ENCODE results near the gene CTSW.

CTSW gene

DNA sequence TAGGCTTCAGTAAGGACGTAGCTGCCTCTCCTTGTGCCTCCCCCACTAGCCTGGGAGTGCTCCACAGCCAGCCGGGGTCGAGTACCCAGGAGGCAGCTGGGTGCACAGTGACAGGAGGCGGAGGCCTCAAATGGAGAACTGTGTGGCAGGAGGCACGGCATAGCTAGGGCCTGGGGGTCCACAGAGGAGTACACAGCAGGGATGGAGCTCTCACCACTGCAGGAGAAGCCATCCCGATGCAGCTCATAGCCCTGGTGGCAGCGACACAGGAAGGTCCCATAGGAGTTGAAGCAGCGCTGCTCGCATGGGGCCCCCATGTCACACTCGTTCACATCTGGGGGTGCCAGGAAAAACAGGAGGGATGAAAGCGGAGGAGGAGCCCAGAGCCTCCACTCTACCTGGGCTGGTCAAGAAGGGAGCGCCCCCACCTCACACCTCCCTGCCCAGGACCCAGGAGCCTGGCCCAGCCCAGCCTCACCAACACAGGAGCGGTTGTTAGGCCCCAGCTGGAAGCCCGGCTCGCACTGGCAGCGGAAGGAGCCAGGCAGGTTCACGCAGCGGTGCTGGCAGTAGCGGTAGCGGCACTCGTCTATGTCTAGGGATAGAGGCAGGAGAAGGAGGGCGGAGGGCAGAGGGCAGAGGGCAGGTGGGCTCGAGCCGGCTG lies 9.9 kb upstream of the CTSW start:
- no peak for DNase-seq (ENCODE audit: extremely low read depth, insufficient read length)
- TF ChIP-seq, protein P1, sequence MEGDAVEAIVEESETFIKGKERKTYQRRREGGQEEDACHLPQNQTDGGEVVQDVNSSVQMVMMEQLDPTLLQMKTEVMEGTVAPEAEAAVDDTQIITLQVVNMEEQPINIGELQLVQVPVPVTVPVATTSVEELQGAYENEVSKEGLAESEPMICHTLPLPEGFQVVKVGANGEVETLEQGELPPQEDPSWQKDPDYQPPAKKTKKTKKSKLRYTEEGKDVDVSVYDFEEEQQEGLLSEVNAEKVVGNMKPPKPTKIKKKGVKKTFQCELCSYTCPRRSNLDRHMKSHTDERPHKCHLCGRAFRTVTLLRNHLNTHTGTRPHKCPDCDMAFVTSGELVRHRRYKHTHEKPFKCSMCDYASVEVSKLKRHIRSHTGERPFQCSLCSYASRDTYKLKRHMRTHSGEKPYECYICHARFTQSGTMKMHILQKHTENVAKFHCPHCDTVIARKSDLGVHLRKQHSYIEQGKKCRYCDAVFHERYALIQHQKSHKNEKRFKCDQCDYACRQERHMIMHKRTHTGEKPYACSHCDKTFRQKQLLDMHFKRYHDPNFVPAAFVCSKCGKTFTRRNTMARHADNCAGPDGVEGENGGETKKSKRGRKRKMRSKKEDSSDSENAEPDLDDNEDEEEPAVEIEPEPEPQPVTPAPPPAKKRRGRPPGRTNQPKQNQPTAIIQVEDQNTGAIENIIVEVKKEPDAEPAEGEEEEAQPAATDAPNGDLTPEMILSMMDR (IDR thresholded peaks at IDR 0.05; ENCODE audit: insufficient read depth, low read length, poor library complexity, severe bottlenecking): no peak
- Histone ChIP-seq H3K36me3 (ENCODE audit: control insufficient read depth, insufficient read depth, low read length) (peaks cover 18% of the 10 kb centered on the region), H3K4me3 (replicated peaks; ENCODE audit: low read depth, low read length) (no peak overlapping the region), H3K27me3 (replicated peaks; ENCODE audit: control insufficient read depth, insufficient read depth, low read length) (no peaks in the 10 kb centered on the region)

DNA sequence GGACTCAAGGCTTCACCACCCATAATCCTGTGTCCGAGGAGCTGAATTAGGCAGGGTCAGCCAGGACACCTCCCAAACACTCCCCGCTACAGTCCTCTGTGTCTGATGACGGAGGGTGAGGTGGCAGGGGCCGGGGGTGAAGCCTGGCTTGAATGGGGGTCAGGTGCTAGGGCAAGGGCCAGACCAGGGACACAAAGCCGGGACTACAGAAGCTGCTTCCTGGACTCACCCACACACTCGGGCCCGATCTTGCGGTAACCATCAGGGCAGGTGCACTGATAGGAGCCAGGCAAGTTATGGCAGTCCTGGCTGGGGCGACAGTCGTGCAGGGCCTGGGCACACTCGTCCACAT lies 9.4 kb upstream of the CTSW start:
- peaks cover 13% of the 10 kb centered on the region for H3K36me3 ChIP-seq (ENCODE audit: control insufficient read depth, insufficient read depth, low read length)
- no peak for DNase-seq (ENCODE audit: extremely low read depth, insufficient read length)
- TF ChIP-seq, protein P1 (IDR thresholded peaks at IDR 0.05; ENCODE audit: insufficient read depth, low read length, poor library complexity, severe bottlenecking): no peak

DNA sequence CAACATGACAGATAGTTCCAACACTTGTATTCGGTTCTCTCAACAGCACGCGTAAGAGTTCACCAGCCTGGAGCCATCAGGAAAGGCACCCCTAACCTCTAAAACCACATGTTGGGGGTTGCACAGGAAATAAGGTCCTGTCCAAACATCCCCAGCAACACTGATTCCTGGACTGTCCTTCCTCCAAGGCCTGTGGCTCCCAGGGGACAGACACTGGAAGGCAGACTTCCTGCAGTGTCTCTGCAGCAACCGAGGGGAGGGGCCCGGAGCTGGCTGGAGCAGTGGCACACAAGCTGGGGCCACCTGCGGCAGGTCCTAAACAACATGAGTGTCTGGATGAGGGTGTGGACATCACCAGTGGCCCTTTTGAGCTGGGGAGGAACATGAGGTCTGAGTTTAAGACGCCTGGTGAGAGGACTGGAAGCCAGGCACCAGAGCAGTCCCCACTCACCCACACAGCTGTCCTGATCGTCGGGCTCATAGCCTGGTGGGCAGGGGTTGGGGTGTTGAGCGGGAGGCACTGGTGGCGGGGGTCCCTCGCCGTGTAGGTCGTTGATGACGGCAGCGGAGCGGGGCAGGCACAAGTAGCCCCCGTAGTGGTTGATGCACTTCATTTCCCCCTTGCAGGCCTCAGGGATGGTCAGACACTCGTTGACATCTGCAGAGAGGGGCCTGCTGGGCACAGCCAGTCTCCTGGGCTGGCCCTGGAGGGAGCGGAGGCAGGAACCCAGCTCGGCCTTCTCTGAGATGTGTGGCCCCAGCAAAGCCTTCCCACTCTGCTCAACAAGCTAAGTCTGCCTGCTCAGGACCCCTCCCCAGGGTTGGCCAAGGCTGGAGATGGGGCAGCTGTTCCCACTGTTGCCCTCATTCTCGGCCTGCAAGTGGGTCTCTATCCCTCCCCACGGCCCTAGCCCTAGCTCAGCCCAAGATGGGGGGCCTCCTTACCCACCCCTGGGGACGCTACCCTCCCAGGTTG lies 8.6 kb upstream of the CTSW start:
- TF ChIP-seq, protein P1 (IDR thresholded peaks at IDR 0.05; ENCODE audit: insufficient read depth, low read length, poor library complexity, severe bottlenecking): no peak
- Histone ChIP-seq H3K4me3 (replicated peaks; ENCODE audit: low read depth, low read length) (no peak overlapping the region), H3K27me3 (replicated peaks; ENCODE audit: control insufficient read depth, insufficient read depth, low read length) (no peaks in the 10 kb centered on the region), H3K36me3 (ENCODE audit: control insufficient read depth, insufficient read depth, low read length) (peaks cover 8% of the 10 kb centered on the region)
- DNase-seq (ENCODE audit: extremely low read depth, insufficient read length): no peak

More for the DNA sequence above, 9.4 kb upstream of the CTSW start:
- H3K4me3 ChIP-seq (replicated peaks; ENCODE audit: low read depth, low read length): no peak overlapping the region
- H3K27me3 ChIP-seq (replicated peaks; ENCODE audit: control insufficient read depth, insufficient read depth, low read length): no peaks in the 10 kb centered on the region

DNA sequence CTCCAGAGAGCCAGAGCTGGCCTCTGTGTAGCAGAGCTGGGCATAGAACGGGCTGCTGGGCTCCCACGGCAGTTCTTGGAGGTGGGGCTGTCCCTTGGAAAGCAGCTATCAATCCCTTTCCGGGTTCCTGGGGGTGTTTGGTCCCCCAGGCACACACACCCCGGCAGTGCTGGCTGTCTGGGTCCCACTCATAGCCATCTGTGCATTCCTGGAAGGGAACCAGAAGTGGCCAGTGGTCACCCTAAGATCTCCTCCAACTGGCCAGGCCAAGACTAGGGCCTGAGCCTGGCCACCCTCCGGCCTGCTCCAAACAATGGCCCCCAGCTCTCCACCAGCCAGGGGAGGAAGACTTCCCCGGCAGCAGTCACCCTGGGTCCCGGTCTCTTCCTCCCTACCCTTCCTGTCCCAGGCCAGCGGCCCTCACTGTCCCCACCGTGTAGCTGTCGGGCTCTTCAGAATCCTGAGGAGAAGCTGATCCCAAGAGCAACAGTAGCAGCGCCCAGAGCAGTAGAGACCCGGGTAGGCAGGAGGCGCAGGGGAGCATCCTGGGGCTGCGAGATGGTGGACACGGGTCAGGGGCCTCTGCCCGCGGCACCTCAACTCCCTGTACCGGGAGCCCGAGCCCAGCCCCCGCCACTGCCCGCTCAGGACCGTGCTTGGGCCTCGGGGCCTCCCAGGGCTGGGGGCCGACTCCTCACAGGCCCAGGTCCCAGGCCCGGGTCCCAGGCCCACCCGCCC lies 7.7 kb upstream of the CTSW start:
- TF ChIP-seq, protein P1 (IDR thresholded peaks at IDR 0.05; ENCODE audit: insufficient read depth, low read length, poor library complexity, severe bottlenecking): no peak
- DNase-seq (ENCODE audit: extremely low read depth, insufficient read length): no peak
- Histone ChIP-seq H3K4me3 (replicated peaks; ENCODE audit: low read depth, low read length) (no peak overlapping the region), H3K36me3 (ENCODE audit: control insufficient read depth, insufficient read depth, low read length) (peaks cover 2% of the 10 kb centered on the region), H3K27me3 (replicated peaks; ENCODE audit: control insufficient read depth, insufficient read depth, low read length) (no peaks in the 10 kb centered on the region)

DNA sequence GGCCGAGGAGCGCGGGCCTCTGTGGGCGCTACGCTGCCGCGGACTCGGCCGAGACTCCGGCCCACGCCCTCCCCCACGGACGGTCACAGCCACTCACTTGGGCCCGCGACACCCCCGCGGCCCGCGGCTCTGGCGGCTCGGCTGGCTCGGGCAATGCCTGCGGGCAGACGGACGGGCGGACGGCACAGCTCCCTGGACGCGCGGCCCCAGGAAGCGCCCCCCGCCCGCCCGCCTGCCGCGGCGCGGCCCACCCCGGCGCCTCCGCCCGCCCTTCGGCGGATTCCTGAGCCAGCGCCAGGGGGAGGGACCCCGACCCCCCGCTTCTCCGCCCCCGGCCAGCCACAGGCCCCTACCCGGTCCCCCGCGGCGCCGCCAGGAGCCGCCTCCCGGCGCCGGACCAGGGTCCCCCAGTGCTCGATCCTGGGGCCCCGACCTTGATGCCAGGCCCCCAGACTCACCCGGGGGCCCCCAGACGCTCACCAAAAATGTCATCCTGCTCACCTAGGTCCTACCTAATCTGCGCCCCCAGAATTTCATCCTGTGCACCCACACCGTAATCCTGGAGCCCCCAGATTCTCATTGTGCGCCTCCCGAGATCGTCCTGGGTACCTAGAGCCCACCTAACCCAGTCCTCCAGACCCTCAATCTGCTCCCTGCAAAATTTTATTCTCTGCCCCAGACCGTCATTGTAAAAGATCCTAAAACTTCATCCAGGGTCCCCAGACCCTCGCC lies 6.9 kb upstream of the CTSW start, which contains the start of gene EFEMP2:
TSS of gene EFEMP2 (minus strand) at position 215 of the 732 bp plus-strand sequence. CDS start 446 bp downstream, outside the sequence.
- no peak for DNase-seq (ENCODE audit: extremely low read depth, insufficient read length)
- TF ChIP-seq, protein P1 (IDR thresholded peaks at IDR 0.05; ENCODE audit: insufficient read depth, low read length, poor library complexity, severe bottlenecking): no peak
- Histone ChIP-seq H3K36me3 (ENCODE audit: control insufficient read depth, insufficient read depth, low read length) (no peaks in the 10 kb centered on the region; the same call in 1 of the 2 replicates), H3K4me3 (replicated peaks; ENCODE audit: low read depth, low read length) (peak within 1 kb of the TSS; percentile 64), H3K27me3 (replicated peaks; ENCODE audit: control insufficient read depth, insufficient read depth, low read length) (no peaks in the 10 kb centered on the region)

Data from GM06990 (cell line).